SHP77 treated with DMSO at 0.1 percent for 48 hours (cell line): ENCODE results near the gene EDIL3.

Experiments
- DNase-seq: peaks from one replicate; lab custom pipeline; 2025; lab: John Stamatoyannopoulos, UW

Gene EDIL3

DNA sequence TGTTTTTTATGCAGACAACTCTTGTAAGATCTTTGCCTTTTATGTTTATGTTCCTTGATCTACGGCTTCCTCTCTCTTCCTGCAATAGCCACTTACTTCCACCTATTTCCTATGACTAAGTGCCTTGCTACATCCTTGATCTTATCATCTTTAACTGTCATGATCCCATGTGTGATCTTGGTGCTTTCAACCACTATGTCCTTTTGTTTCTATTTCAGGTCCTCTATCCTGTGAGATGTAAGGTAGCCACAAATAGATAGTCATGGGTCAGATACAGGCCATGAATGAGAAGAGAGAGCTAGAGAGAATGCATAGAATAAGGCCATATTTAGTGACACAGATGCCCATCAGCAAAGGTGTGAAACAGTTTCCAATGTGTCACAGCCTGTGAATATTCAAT lies 420.4 kb downstream of the EDIL3 start:
- no peak for DNase-seq

DNA sequence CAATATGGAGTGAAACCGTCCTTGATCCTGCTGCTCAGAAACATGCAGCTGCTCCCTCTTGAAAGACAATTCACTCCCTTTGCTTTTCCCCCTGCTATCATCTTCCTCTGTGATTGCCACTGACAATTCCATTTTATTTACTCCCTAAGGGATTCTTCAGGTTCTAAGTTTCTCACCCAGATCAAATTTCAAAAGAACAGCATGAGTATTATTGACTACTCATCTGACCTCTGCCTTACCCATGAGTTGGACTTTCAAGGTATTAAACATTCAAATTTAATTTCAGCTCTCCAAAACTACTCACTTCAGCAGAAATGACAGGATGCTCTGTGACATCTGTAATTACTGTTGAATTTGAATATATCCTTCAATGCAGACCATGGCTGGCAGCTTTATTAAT lies 427.5 kb downstream of the EDIL3 start:
- DNase-seq: no peak

DNA sequence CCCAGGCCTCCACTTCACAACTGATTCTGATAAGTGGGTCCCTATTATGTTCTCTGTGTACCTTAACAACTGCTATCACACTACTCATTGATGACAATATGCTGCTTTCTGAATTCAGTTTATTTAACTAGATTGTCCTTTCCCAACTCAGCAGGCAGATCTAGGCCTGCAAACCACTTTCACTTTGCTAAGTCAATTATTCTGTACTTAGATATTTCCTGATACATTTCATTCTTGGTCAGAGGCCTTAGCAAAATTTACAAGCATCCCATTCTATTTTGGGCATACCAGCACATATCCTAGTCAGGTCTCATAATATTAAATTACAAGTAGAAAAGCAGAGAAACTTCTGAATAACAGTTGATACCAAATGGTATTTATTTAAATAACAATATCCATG lies 428.3 kb downstream of the EDIL3 start:
- DNase-seq: no peak

GRCh38 chr5:83955916-83956315 lies 428.8 kb downstream of the EDIL3 start:
- no peak for DNase-seq

GRCh38 chr5:83947763-83948162 lies 436.9 kb downstream of the EDIL3 start:
- no peak for DNase-seq

DNA sequence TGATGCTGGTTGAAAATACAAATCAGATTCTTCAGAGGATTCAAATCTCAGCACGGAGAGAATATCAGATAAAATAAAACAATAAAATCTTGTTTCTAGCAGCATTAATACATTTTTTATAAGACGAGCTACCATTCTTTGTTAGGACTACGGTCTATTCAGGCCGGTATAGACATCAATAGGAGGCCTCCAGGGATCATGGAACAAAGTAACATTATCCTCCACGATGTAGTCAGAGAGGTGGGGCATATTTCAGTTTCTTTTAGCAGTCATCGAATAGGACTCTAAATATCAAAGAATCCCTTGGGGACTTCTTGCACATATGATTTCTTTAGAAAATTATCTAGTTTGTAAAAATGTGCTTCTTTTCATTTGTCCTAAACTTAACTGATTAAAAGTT lies 438.2 kb downstream of the EDIL3 start:
- DNase-seq: no peak

GRCh38 chr5:83942155-83942554 lies 442.5 kb downstream of the EDIL3 start:
- DNase-seq: no peak

DNA sequence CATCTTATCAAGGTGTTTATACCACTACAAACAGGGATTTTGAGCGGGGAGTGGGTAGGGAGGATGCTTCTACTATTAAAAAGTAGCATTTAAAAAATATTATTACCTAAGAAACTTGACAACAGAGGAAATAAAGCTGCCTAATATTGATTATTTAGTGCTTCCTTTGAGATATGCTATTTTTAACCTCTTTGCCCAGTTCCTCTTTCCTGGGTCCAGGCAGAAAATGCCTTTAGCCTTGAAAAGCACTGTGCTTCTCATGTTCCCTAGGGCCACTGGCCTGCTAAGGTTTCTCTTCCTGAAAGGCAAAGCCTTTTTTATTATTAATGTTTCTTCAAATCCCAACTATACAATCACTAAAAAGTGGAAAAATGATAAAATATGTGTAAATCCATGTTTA lies 446.8 kb downstream of the EDIL3 start:
- no peak for DNase-seq

DNA sequence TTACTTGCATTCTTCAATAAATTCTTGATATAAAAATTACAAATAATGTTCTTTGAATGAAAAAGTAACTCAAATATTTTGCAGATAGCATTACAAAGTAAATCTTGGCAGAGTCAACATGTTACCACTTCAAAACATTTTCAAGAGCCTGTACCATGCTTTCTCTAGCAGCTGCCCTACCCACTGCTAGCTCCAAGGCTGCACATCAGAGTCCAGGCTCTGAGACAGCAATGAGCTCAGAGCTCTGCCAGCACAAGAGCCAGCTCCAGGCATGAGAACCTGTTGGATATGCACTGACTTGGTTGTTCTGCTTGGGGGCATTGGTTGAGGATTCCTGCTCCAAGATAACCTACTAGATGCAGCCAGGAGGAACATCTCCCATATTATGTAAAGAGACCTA lies 452.7 kb downstream of the EDIL3 start:
- no peak for DNase-seq

GRCh38 chr5:83927140-83927733 lies 457.4 kb downstream of the EDIL3 start:
- DNase-seq: peak; percentile 42

GRCh38 chr5:83925955-83926337 lies 458.7 kb downstream of the EDIL3 start:
- DNase-seq: no peak

DNA sequence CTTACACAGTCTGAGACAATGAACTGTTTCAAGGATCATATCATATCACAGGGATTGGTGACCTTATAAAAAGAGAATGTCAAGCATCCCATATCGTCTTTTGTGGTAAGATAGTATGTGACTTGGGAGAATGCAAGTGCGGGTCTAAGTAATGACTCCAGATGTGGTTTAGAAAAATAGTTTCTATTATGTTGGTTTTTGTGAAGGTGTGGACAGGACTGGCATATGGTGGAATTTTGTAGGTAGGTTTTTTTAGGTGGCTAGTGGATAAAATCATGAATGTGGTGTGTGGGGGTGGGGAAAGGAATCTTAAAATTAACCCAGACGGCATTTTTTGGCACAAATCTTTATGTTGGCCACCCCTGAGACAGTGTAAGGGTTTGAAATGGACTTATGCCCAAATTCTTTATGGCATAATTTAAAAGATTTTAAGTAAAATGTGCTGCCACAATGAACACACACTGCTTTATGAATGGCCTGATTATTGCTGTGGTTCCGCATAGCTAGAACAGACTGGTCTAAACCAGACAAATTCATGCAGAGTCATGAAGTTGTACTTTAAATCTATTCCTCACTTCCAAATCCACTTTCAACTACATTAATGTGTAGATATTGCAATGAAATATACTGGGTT lies 459.2 kb downstream of the EDIL3 start:
- no peak for DNase-seq

DNA sequence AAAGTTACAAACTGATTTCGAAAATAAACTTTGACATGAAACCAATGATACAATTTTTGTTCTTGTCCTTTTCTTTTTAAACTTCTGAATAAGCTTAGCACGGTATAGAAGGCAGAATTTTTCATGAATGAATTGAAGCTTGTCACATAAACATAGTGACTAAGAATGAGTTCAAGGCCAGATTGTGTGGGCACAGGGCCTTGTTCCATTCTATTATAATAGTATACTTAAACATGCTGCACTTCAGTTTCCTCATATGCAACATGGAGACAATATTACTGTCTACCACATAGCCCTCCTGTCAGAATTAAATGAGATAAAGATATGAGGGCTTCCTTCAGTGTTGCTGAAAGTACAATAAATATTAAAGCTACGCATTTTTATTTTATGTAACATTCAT lies 459.8 kb downstream of the EDIL3 start:
- DNase-seq: no peak

DNA sequence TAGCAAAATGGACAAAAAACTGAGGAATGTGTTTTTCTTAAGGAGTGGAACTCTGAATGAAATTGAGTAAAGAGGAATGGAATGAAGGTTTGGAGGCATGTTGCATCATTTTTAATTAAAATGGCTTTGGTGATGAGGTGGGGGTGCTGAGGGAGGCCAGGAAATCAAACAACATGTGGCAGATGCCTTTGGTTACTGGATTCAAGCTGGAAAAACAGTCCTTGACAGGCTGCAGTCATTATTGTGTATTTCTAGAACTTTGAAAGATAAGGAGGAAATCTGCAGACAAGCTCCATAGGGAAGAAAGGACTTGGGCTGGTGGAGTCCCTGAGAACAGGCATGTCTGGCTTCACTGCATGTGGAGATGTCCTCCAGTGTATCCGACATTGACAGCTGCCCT lies 460.5 kb downstream of the EDIL3 start:
- DNase-seq: no peak

DNA sequence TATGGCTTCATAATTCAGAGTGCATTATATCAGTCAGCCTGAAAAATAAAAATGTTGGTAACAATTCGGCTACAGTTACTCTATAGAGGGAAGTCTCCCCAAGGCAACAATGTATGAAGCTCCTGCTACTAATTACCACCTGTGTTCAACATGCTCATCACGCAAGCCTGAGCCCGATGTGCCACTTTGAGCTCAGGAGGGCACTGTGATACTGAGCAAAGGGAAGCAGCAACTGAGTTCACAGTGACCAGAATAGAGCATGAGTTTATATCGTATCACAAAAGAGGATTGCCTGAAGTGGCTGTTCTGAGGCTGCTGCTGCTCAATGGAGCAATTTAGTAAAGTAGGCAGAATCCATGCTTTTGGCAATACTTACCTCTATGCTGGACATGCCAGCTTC lies 462.0 kb downstream of the EDIL3 start:
- no peak for DNase-seq

GRCh38 chr5:83921666-83922193 lies 462.9 kb downstream of the EDIL3 start:
- DNase-seq: no peak

DNA sequence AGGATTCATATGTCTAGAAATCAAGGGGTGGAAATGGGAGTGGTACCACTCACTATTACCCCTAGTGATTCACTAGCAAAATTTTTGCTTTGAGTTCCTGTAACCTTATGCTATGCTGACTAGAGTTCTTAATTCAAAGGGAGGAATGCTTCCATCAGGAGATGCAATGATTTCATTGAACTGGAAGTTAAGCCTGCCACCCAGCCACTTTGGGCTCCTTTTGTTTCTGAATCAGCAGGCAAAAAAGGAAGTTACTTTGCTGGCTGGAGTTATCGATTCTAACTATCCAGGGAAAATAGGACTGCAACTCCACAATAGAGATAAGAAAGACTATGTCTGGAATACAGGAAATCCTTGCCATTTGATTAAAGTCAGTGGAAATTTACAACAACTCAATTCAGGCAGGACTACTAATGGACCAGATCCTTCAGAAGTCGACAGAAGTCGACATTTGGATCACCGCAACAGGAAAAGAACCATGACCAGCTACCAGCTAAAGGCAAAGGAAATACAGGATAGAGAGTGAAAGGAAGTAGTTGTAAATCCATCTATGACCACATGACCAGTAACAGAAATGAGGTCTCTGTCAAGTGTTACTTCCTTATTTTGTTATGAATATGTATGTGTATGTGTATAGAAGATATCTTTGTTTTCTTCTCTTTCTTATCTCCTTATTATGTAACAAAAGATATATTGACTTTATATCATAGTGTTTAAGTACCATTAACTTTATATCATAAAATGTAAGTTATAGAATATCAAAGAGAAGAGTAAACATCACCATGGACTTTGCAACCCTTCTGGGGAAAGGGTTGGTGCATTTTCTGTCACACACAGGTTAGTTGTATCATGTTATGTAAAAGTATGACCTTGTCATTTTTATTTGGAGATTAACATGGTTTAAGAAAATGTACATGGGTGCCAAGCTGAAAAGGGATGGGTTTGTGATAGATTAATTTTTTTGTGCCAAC lies 465.3 kb downstream of the EDIL3 start:
- DNase-seq: no peak

DNA sequence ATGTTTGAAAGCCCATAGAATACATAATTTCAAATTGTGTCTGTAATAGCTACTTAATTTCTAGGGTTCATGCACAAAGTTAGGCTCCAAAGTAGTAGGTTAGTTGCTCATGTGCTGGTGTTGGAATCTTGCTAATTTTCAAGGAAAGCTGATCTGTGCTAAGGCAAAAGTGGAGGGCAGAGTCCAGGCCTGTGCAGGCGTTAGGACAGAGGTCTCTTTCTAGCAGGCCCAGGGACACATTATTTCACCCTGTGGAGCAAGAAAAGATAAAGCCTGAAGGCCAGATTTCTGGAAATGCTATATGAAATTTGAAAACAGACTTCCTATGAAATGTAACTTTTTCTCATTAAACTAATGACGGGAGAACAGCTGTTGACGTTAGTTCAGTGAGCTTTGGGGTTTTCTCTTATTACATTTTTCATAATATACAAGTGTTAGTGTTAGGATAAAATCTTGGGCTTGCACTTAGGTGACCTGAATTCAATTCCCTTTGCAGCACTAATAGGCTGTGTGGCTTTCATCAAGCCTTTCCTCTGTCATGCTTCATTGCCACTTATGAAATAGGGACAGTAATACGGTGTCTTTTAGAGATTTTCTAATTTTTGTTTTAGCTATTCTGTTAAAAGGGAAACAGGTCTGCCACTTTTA lies 467.3 kb downstream of the EDIL3 start:
- DNase-seq: no peak

DNA sequence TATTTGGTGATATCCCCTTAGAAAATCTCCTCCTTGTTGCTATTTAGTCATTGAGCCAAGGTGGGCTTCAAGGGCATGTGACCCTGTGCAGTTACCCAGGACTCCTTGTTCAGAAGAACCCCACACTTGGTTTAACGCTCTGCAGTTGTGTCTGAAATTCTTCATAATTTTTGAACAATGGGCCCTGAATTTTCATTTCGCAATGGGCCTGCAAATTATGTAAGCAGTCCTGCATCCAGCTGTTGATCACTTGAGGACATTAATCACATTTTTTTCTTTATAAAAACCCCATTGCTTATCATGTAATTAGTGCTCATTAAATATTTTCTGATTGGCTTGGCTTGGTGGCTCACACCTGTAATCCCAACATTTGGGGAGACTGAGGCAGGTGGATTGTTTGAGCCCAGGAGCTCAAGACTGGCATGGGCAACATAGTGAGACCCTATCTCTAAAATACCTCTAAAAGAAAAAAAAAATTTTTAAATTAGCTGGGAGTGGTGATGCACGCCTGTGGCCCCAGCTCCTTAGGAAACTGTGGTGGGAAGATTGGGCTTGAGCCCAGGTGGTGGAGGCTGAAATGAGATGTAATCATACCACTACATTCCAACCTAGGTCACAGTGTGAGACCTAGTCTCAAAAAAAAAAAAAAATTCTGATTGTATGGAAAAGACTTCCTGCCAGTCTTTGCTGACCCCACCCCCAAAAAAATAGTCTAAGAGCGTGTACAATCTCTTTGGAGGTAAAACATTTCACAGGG lies 469.8 kb downstream of the EDIL3 start:
- DNase-seq: no peak

DNA sequence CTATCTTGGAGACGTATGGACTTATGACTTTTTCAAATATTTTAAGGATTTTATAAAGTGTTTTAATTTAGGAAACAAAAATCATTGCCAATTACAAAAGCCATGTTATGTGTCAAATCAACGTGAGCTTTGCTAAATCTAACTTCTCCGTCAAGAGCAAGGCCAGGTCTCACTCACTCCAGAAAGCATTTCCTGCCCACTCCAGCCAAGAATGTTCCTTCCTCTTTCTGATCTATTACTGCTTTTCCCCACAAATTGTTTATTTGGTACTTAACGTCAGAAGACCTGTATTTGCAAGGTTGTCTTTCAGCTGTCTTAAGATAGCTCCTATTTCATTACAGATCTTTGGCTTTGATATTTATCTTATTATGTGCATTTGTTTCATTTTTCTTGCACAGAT lies 470.5 kb downstream of the EDIL3 start:
- no peak for DNase-seq

GRCh38 chr5:83913593-83913992 lies 471.1 kb downstream of the EDIL3 start:
- no peak for DNase-seq
